ENCODE data around the gene ARHGEF28.

Gene ARHGEF28

GRCh38 chr5:73791389-73791788, 165.4 kb downstream of the ARHGEF28 start:
- no peak for DNase-seq

GRCh38 chr5:73792687-73793320, 166.8 kb downstream of the ARHGEF28 start:
- DNase-seq = peak; percentile 91

- DNase-seq = no peak
Observed at GRCh38 chr5:73793911-73794310, 167.9 kb downstream of the ARHGEF28 start.

- no peak for DNase-seq
Observed at GRCh38 chr5:73796164-73797131, 170.5 kb downstream of the ARHGEF28 start.

GRCh38 chr5:73797132-73797510, 171.1 kb downstream of the ARHGEF28 start:
- DNase-seq = no peak

- no peak for DNase-seq
Observed at GRCh38 chr5:73799401-73799972, 173.5 kb downstream of the ARHGEF28 start.

- DNase-seq = no peak
Observed at GRCh38 chr5:73801686-73802085, 175.7 kb downstream of the ARHGEF28 start.

- DNase-seq = no peak
Observed at GRCh38 chr5:73805449-73805848, 179.5 kb downstream of the ARHGEF28 start.

- no peak for DNase-seq
Observed at GRCh38 chr5:73808911-73809310, 182.9 kb downstream of the ARHGEF28 start.

GRCh38 chr5:73810429-73810828, 184.4 kb downstream of the ARHGEF28 start:
- no peak for DNase-seq

- DNase-seq = peak; percentile 60
Observed at GRCh38 chr5:73812457-73812856, 186.5 kb downstream of the ARHGEF28 start.

GRCh38 chr5:73812962-73813588, 187.1 kb downstream of the ARHGEF28 start:
- DNase-seq = peak; percentile 77

- DNase-seq = no peak
Observed at GRCh38 chr5:73814233-73814846, 188.3 kb downstream of the ARHGEF28 start.

- DNase-seq = no peak
Observed at GRCh38 chr5:73815631-73816030, 189.6 kb downstream of the ARHGEF28 start.

- DNase-seq = no peak
Observed at GRCh38 chr5:73816656-73817420, 190.8 kb downstream of the ARHGEF28 start.

- DNase-seq = no peak
Observed at GRCh38 chr5:73818357-73818756, 192.4 kb downstream of the ARHGEF28 start.

- no peak for DNase-seq
Observed at GRCh38 chr5:73820326-73820725, 194.3 kb downstream of the ARHGEF28 start.

GRCh38 chr5:73821003-73821402, 195.0 kb downstream of the ARHGEF28 start:
- DNase-seq = no peak

- no peak for DNase-seq
Observed at GRCh38 chr5:73822278-73822988, 196.4 kb downstream of the ARHGEF28 start.

- no peak for DNase-seq
Observed at GRCh38 chr5:73822989-73823339, 197.0 kb downstream of the ARHGEF28 start.

- no peak for DNase-seq
Observed at GRCh38 chr5:73823508-73823925, 197.5 kb downstream of the ARHGEF28 start.
